ENCODE data around the gene SLFN12.

- TF ChIP-seq CTCF (IDR thresholded peaks at IDR 0.05) (no peak), POLR2A (IDR thresholded peaks at IDR 0.05) (no peak)
Observed at GRCh38 chr17:35448899-35449227, 16.6 kb upstream of the SLFN12 start.
